B cell (primary cell): ENCODE results near the gene TBX10. TPM values are rescaled to one million over a fixed set of nuclear protein-coding genes. Genes with fewer than 3 reads are reported as not detected.

ENCODE experiments used
- ATAC-seq: fragments of 200-7000 bp; cut with Tn5 transposase; one replicate; pipeline ENCODE4 v1.10.0; 2021; ENCODE audit warnings: low read depth, mild to moderate bottlenecking, moderate number of reproducible peaks, moderate library complexity
- CTCF ChIA-PET: fragments of 350-600 bp; sonication (Branson Sonifier 250); formaldehyde crosslinking; loops from one replicate; lab custom pipeline; 2021; ENCODE audit warnings: antibody characterized with exemption, inconsistent platforms; lab: Charles Lee
- POLR2A ChIA-PET: fragments of 350-600 bp; sonication (Branson Sonifier 250); formaldehyde crosslinking; loops from one replicate; lab custom pipeline; 2021; ENCODE audit warnings: antibody characterized with exemption; lab: Charles Lee
- DNase-seq: peaks from one replicate; pipeline ENCODE4 v3.0.0; 2013
- H2AFZ ChIP-seq: 2 replicates; pipeline ENCODE4 v1.6.1; 2012; ENCODE audit warnings: mild to moderate bottlenecking, low read depth, low read length; ENCODE audit not compliant: insufficient read depth, poor library complexity, severe bottlenecking
- H3K27ac ChIP-seq, 2 donors: 1 replicate in 1 of 2; 2 replicates in 1 of 2; pipeline ENCODE4 v1.5.1; 2012 to 2013; ENCODE audit warnings: low read length in 2 of 2, mild to moderate bottlenecking in 2 of 2, moderate library complexity in 1 of 2
- H3K27me3 ChIP-seq, 4 experiments: fragments of 200-600 bp in 1 of 4; sonication (generic) in 1 of 4; replicated peaks in 1 of 4; 1 replicate in 2 of 4; 2 replicates in 2 of 4; pipeline versions ENCODE4 v1.6.1 to v1.7.0; 2013 to 2016; ENCODE audit warnings: low read length in 3 of 4, mild to moderate bottlenecking in 2 of 4, mixed read lengths in 1 of 4, moderate library complexity in 1 of 4; ENCODE audit not compliant: insufficient read depth in 4 of 4, control insufficient read depth in 3 of 4; ENCODE audit errors: control extremely low read depth in 1 of 4
- H3K36me3 ChIP-seq, 2 experiments: replicated peaks in 1 of 2; 1 replicate in 1 of 2; 2 replicates in 1 of 2; pipeline versions ENCODE4 v1.6.1 to v1.7.1; 2013; ENCODE audit warnings: low read length in 1 of 2; ENCODE audit not compliant: insufficient read depth in 2 of 2, control insufficient read depth in 1 of 2; ENCODE audit errors: control extremely low read depth in 1 of 2, extremely low read depth in 1 of 2
- H3K4me1 ChIP-seq, 2 donors: fragments of 200-600 bp in 1 of 2; sonication (generic) in 1 of 2; 1 replicate in 1 of 2; 2 replicates in 1 of 2; pipeline versions ENCODE4 v1.5.1 to v1.6.1; 2013 to 2017; ENCODE audit warnings: low read length in 2 of 2; ENCODE audit not compliant: control insufficient read depth in 2 of 2, insufficient read depth in 2 of 2
- H3K4me2 ChIP-seq: replicated peaks from 2 replicates; pipeline ENCODE3; 2012; ENCODE audit warnings: mild to moderate bottlenecking, low read depth, low read length; ENCODE audit not compliant: poor library complexity, severe bottlenecking
- H3K4me3 ChIP-seq, 5 experiments: fragments of 200-600 bp in 1 of 5; sonication (generic) in 1 of 5; 1 replicate in 3 of 5; 2 replicates in 2 of 5; pipeline versions ENCODE4 v1.5.1 to v1.7.0; 2011 to 2016; ENCODE audit warnings: low read length in 4 of 5, mild to moderate bottlenecking in 4 of 5, low read depth in 2 of 5, control low read depth in 1 of 5, moderate library complexity in 1 of 5; ENCODE audit not compliant: insufficient read depth in 1 of 5; ENCODE audit errors: control extremely low read depth in 1 of 5, extremely low read depth in 1 of 5
- H3K79me2 ChIP-seq: fragments of 200-600 bp; sonication (generic); one replicate; pipeline ENCODE4 v1.6.0; 2016; ENCODE audit warnings: low read length; ENCODE audit not compliant: control insufficient read depth, insufficient read depth
- H3K9ac ChIP-seq: fragments of 200-600 bp; sonication (generic); 2 replicates; pipeline ENCODE4 v1.6.1; 2017; ENCODE audit warnings: mild to moderate bottlenecking, low read length, moderate library complexity
- H3K9me3 ChIP-seq, 3 donors: one replicate each; pipeline versions ENCODE4 v1.6.1 to v1.7.1; 2013; ENCODE audit warnings: low read length in 2 of 3; ENCODE audit not compliant: control insufficient read depth in 2 of 3, insufficient read depth in 1 of 3; ENCODE audit errors: control extremely low read depth in 1 of 3
- H4K20me1 ChIP-seq: 2 replicates; pipeline ENCODE4 v1.6.0; 2012; ENCODE audit warnings: mild to moderate bottlenecking, low read length; ENCODE audit not compliant: insufficient read depth, control insufficient read depth, poor library complexity, severe bottlenecking
- H3K27ac Mint-ChIP-seq: one replicate; pipeline ENCODE4 v1.8.0; 2021; ENCODE audit warnings: mixed read lengths
- H3K27me3 Mint-ChIP-seq: one replicate; pipeline ENCODE4 v1.8.0; 2021; ENCODE audit warnings: mixed read lengths
- H3K4me1 Mint-ChIP-seq: one replicate; pipeline ENCODE4 v1.8.0; 2021; ENCODE audit warnings: mixed read lengths
- H3K4me3 Mint-ChIP-seq: one replicate; pipeline ENCODE4 v1.8.0; 2021; ENCODE audit warnings: mixed read lengths
- H3K9me3 Mint-ChIP-seq: one replicate; pipeline ENCODE4 v1.8.0; 2022; ENCODE audit warnings: mixed read lengths; ENCODE audit not compliant: insufficient read depth
- CTCF ChIP-seq: fragments of 200-600 bp; IDR thresholded peaks from one replicate; pipeline ENCODE4 v1.8.0; 2022; ENCODE audit warnings: antibody characterized with exemption, mild to moderate bottlenecking
- EZH2 ChIP-seq: IDR thresholded peaks from 2 replicates; pipeline ENCODE4 v1.6.1; 2012; ENCODE audit warnings: borderline replicate concordance, low read depth, mild to moderate bottlenecking, moderate library complexity, low read length; ENCODE audit not compliant: insufficient read depth, poor library complexity, severe bottlenecking
- WGBS: methylation state at CpG from one replicate; pipeline ENCODE4 v1.1.5; 2013; ENCODE audit warnings: missing lambda C conversion rate; ENCODE audit not compliant: insufficient coverage; 5-methylcytosine and 5-hydroxymethylcytosine counted together
- intact Hi-C: fragments of 100-400 bp; cut with micrococcal nuclease; formaldehyde crosslinking; loops from one replicate; pipeline ENCODE4 v1.10.0; 2022
- polyA plus RNA-seq: library from polyadenylated mRNA; depleted of rRNA; stranded (reverse); fragments of >200 nt; gene quantifications from 2 replicates; pipeline ENCODE4 v1.2.3, GENCODE V29; 2012
- total RNA-seq, 2 donors: library from RNA; stranded (reverse); fragments of 120-200 nt in 1 of 2; gene quantifications; 1 replicate in 1 of 2; 2 replicates in 1 of 2; pipeline versions ENCODE4 v1.2.3 to v1.2.4, GENCODE V29; 2013 to 2022

Gene TBX10
- total and polyA plus RNA-seq, 2 donors (not counting 1 experiment from before 2014, with no cell fraction given), result not detected

DNA sequence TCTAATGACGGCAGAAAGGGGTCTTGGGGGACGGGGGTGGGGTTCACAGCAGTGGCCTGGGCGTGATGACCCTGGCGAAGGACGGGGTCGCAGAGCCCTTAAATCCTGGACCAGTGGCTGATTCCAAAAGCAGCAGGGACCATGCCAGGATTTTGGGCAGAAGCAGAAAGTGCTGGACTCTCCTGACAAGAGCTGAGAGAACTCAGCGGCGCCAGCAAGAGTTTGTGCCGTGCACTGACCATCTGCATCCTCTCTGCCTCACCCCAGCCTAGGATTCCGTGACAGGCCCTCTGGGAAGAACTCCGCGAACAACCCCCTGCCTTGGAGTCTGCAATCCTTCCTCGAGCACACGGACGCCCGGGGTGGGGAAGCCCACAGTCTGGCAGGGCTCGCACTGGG is 33.5 kb downstream of the TBX10 start:
- peaks cover 16 to 23% of the 10 kb centered on the region in 2 donors for H3K4me1 ChIP-seq
- peak overlapping the region in 4 of 5 experiments; percentile 79 to 90 (median 88) for H3K4me3 ChIP-seq
- intact Hi-C loops, result loop anchor here (1.0 kb wide), 7 partner anchors 8 to 205 kb away; partner anchors contain the start of genes CDK2AP2, GSTP1 and PPP1CA
- H3K9me3 ChIP-seq, result no peaks in the 10 kb centered on the region
- peak overlapping the region; percentile 74 for H2AFZ ChIP-seq
- Mint-ChIP-seq H3K4me3 (peak overlapping the region; percentile 95), H3K27me3 (peaks cover 18% of the 10 kb centered on the region), H3K4me1 (peaks cover 22% of the 10 kb centered on the region), H3K9me3 (no peaks in the 10 kb centered on the region), H3K27ac (peak overlapping the region; percentile 90)
- CTCF ChIA-PET, result interaction anchor here (1.2 to 1.5 kb wide), 2 partner anchors 24 to 34 kb away, joined by 4 to 6 read pairs; partner anchors contain the start of gene NUDT8
- WGBS, result 56% methylated on average over 17 of the region's 17 CpGs
- ATAC-seq (no peak), DNase-seq (no peak)
- no peaks in the 10 kb centered on the region for H4K20me1 ChIP-seq
- peaks cover 0 to 29% of the 10 kb centered on the region in 2 experiments for H3K36me3 ChIP-seq
- peaks cover 0 to 17% (median 5%) of the 10 kb centered on the region in 4 experiments for H3K27me3 ChIP-seq
- H3K27ac ChIP-seq, result no peak overlapping the region
- peak overlapping the region; percentile 87 for H3K9ac ChIP-seq
- H3K79me2 ChIP-seq, result peaks cover 26% of the 10 kb centered on the region
- peak overlapping the region; percentile 90 for H3K4me2 ChIP-seq
- TF ChIP-seq EZH2 (no peak), CTCF (no peak)
- POLR2A ChIA-PET, result interaction anchor here (0.7 to 1.1 kb wide), 2 partner anchors 23 to 745 kb away, joined by 4 to 15 read pairs; no protein-coding TSS in a partner anchor
